DND-41 (cell line): ENCODE data around the gene COQ7.

Source experiments
- ATAC-seq: fragments of 200-7000 bp; cut with Tn5 transposase; 3 replicates; pipeline ENCODE4 v1.9.1; 2021; ENCODE audit warnings: low read depth; ENCODE audit not compliant: insufficient read depth
- DNase-seq: peaks from one replicate; pipeline ENCODE4 v3.0.0-alpha.2; 2020
- H2AFZ ChIP-seq: 2 replicates; pipeline ENCODE4 v1.6.0; 2012; ENCODE audit warnings: low read depth, low read length
- H3K27ac ChIP-seq: 2 replicates; pipeline ENCODE4 v1.5.1; 2012; ENCODE audit warnings: low read length, inconsistent platforms
- H3K27me3 ChIP-seq: fragments of 200-600 bp; sonication (generic); 2 replicates; pipeline ENCODE4 v1.6.0; 2012; ENCODE audit warnings: low read length, mild to moderate bottlenecking, inconsistent platforms; ENCODE audit not compliant: insufficient read depth, poor library complexity
- H3K36me3 ChIP-seq: 2 replicates; pipeline ENCODE4 v1.5.1; 2012; ENCODE audit warnings: low read length, inconsistent platforms; ENCODE audit not compliant: insufficient read depth
- H3K4me1 ChIP-seq: 2 replicates; pipeline ENCODE4 v1.5.1; 2012; ENCODE audit warnings: mild to moderate bottlenecking, low read length; ENCODE audit not compliant: insufficient read depth
- H3K4me2 ChIP-seq: 2 replicates; pipeline ENCODE4 v1.6.0; 2012; ENCODE audit warnings: mild to moderate bottlenecking, moderate library complexity, low read length, inconsistent platforms; ENCODE audit not compliant: insufficient read depth
- H3K4me3 ChIP-seq, 2 experiments: fragments of 200-600 bp in 1 of 2; shearing (Covaris generic) in 1 of 2; 2 replicates each; pipeline ENCODE4 v1.5.1; 2012 to 2016; ENCODE audit warnings: inconsistent platforms in 2 of 2, low read length in 2 of 2, mild to moderate bottlenecking in 2 of 2, low read depth in 1 of 2, moderate library complexity in 1 of 2
- H3K79me2 ChIP-seq: 2 replicates; pipeline ENCODE4 v1.6.0; 2012; ENCODE audit warnings: low read length, inconsistent platforms; ENCODE audit not compliant: insufficient read depth
- H3K9ac ChIP-seq: 2 replicates; pipeline ENCODE4 v1.6.0; 2012; ENCODE audit warnings: low read depth, mild to moderate bottlenecking, inconsistent platforms, low read length, moderate library complexity
- H3K9me3 ChIP-seq: 2 replicates; pipeline ENCODE4 v1.5.1; 2012; ENCODE audit warnings: low read length, moderate library complexity, mild to moderate bottlenecking, inconsistent platforms; ENCODE audit not compliant: insufficient read depth, severe bottlenecking
- H4K20me1 ChIP-seq: 2 replicates; pipeline ENCODE4 v1.6.0; 2012; ENCODE audit warnings: low read length; ENCODE audit not compliant: insufficient read depth
- EZH2 ChIP-seq: IDR thresholded peaks from 3 replicates; pipeline ENCODE4 v1.6.1; 2012; ENCODE audit warnings: borderline replicate concordance, low read depth, mild to moderate bottlenecking, moderate library complexity, low read length, inconsistent platforms; ENCODE audit not compliant: severe bottlenecking
- TF ChIP-seq, protein P1 (sequence below): IDR thresholded peaks from 2 replicates; pipeline ENCODE4 v1.5.1; 2012; ENCODE audit warnings: borderline replicate concordance, low read length, moderate library complexity, mild to moderate bottlenecking; ENCODE audit not compliant: poor library complexity, severe bottlenecking; ENCODE audit errors: extremely low read depth

COQ7 gene

DNA sequence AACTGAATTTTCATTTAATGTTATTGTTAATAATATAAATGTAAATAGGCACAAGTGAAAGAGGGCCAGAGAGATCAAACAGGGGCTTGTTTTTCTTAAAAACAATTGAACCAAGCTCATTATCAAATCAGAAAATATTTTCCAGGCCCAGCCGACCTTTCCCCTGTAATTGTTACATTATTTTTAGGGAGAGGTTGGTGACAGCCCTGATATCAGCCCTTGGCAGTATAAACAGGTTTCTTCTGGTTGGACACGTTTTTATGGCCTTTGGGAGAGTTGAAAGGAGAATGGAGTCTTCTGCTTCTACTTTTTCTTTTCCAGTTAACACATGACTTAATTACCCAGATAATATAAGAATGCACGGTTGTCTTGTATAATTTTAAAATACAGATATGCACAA is 40.0 kb upstream of the COQ7 start:
- Histone ChIP-seq H2AFZ (no peak overlapping the region), H3K36me3 (no peaks in the 10 kb centered on the region), H3K79me2 (no peaks in the 10 kb centered on the region), H3K9me3 (no peaks in the 10 kb centered on the region), H3K4me1 (no peaks in the 10 kb centered on the region), H4K20me1 (no peaks in the 10 kb centered on the region), H3K27me3 (no peaks in the 10 kb centered on the region), H3K9ac (no peak overlapping the region), H3K4me2 (no peak overlapping the region), H3K27ac (no peak overlapping the region), H3K4me3 (no peak overlapping the region)
- ATAC-seq (no peak), DNase-seq (no peak)
- TF ChIP-seq EZH2, result no peak
- TF ChIP-seq, protein P1, sequence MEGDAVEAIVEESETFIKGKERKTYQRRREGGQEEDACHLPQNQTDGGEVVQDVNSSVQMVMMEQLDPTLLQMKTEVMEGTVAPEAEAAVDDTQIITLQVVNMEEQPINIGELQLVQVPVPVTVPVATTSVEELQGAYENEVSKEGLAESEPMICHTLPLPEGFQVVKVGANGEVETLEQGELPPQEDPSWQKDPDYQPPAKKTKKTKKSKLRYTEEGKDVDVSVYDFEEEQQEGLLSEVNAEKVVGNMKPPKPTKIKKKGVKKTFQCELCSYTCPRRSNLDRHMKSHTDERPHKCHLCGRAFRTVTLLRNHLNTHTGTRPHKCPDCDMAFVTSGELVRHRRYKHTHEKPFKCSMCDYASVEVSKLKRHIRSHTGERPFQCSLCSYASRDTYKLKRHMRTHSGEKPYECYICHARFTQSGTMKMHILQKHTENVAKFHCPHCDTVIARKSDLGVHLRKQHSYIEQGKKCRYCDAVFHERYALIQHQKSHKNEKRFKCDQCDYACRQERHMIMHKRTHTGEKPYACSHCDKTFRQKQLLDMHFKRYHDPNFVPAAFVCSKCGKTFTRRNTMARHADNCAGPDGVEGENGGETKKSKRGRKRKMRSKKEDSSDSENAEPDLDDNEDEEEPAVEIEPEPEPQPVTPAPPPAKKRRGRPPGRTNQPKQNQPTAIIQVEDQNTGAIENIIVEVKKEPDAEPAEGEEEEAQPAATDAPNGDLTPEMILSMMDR, result no peak

GRCh38 chr16:19029980-19030379 is 37.4 kb upstream of the COQ7 start:
- H3K36me3 ChIP-seq, result no peaks in the 10 kb centered on the region
- H3K27ac ChIP-seq, result no peak overlapping the region
- no peaks in the 10 kb centered on the region for H3K27me3 ChIP-seq
- H3K79me2 ChIP-seq, result no peaks in the 10 kb centered on the region
- DNase-seq (no peak), ATAC-seq (no peak)
- H3K9ac ChIP-seq, result no peak overlapping the region
- H3K4me3 ChIP-seq, result no peak overlapping the region
- no peak overlapping the region for H3K4me2 ChIP-seq
- H4K20me1 ChIP-seq, result no peaks in the 10 kb centered on the region
- no peaks in the 10 kb centered on the region for H3K4me1 ChIP-seq
- H3K9me3 ChIP-seq, result no peaks in the 10 kb centered on the region
- no peak overlapping the region for H2AFZ ChIP-seq
- TF ChIP-seq EZH2, result no peak

DNA sequence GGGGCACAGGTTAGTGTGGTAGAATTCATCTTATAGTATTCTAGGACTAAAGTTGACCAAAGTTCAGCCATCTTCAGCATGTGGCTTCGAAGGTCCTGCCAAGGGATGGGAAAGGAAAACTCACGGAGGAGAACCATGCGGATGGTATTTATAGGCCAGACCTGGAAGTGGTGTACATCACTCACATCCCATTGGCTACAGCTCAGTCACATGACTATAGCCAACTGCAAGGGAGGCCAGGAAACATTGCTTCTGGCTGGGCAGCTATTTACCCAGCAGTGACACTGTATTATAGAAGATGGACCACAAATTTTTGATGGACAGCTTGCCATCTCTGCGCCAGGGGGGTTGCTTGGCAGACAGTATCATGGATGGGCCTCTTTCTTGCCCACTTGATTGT is 35.7 kb upstream of the COQ7 start:
- Histone ChIP-seq H3K9me3 (no peaks in the 10 kb centered on the region), H3K27me3 (no peaks in the 10 kb centered on the region), H3K79me2 (no peaks in the 10 kb centered on the region), H3K4me1 (no peaks in the 10 kb centered on the region), H3K4me3 (no peak overlapping the region), H3K9ac (no peak overlapping the region), H2AFZ (no peak overlapping the region), H3K4me2 (no peak overlapping the region), H3K36me3 (no peaks in the 10 kb centered on the region), H3K27ac (no peak overlapping the region), H4K20me1 (no peaks in the 10 kb centered on the region)
- ATAC-seq (no peak), DNase-seq (no peak)
- no peak for TF ChIP-seq EZH2
- TF ChIP-seq, protein P1, result no peak

GRCh38 chr16:19033761-19034160 is 33.7 kb upstream of the COQ7 start:
- Histone ChIP-seq H4K20me1 (no peaks in the 10 kb centered on the region), H3K4me1 (no peaks in the 10 kb centered on the region), H3K4me3 (no peak overlapping the region), H3K9me3 (no peaks in the 10 kb centered on the region), H3K27me3 (no peaks in the 10 kb centered on the region), H2AFZ (no peak overlapping the region), H3K79me2 (no peaks in the 10 kb centered on the region), H3K36me3 (no peaks in the 10 kb centered on the region), H3K9ac (no peak overlapping the region), H3K27ac (no peak overlapping the region), H3K4me2 (no peak overlapping the region)
- DNase-seq (no peak), ATAC-seq (no peak)
- TF ChIP-seq, protein P1, result no peak
- no peak for TF ChIP-seq EZH2
